ENCODE results near the gene LIME1.

LIME1 gene

DNA sequence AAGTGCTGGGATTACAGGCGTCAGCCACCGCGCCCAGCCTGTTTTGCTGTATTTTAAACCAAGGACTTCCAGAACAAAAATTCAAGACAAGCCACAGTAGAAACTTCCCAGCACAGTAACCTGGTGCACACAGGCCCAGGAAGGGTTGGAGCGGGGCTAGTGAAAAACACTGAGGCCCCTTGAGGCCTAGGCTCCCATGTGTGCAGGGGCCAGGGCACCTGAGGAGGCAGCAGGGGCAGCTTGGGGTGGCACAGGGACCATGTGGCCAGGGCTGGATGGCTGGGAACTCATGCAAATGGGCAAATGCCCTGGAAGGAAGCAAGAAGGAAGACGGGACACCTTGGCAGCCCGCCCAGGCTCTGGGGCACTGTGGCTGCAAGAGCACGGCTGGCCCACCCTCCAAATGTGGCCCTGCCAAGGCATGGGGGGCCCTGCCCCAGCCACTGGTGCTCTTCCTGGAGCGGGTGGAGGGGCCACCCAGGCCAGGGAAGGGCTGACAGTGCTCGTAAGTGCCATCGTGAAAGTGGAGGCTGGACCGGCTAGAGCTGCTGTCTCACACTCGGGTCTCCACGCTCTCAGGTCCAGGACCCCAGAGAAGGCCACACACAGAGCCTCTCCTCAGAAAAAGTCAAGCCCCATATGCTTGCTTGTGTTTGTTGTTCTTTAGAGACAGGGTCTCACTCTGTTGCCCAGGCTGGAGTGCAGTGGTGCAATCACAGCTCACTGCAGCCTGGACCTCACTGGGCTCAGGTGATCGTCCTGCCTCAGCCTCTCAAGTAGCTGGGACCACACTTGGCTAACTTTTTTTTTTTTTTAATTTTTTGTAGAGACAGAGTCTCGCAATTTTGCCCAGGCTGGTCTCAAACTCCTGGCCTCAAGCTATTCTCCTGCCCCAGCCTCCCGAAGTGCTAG, 13.4 kb downstream of the LIME1 start:
- DNase-seq (ENCODE audit: low read depth in 2 of 2), result no peak

DNA sequence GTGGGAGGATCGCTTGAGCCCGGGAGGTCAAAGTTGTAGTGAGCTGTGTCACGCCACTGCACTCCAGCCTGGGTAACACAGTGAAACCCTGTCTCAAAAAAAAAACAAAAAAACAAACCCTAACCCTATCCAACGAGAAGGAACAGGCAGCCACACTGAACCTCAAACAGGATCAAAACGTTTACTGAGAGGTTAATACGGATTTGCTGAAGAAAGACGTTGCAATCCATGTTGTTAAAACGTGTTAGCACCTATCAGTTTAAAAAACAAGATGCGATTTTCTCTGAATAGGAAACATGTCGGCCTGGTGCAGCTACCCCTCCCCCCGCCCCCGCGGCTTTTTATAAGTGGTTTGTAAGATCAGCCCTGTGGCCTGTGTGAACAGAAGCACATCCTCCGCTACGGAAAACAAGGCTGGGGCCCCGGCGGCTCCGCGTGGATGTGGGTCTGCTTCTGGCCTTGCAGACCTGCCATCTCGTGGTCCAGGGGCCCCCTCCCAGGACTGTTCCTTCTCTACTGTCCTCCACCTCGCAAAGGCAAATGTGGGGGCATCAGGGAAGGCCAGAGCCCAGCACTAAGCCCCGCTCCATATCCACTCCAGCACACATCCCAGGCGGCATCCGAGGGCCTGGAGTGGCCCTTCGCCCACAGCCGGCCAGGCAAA, 14.5 kb downstream of the LIME1 start:
- no peak for DNase-seq (ENCODE audit: low read depth in 2 of 2)

GRCh38 chr20:63751471-63752271, 15.2 kb downstream of the LIME1 start:
- no peak for DNase-seq (ENCODE audit: low read depth in 2 of 2)

DNA sequence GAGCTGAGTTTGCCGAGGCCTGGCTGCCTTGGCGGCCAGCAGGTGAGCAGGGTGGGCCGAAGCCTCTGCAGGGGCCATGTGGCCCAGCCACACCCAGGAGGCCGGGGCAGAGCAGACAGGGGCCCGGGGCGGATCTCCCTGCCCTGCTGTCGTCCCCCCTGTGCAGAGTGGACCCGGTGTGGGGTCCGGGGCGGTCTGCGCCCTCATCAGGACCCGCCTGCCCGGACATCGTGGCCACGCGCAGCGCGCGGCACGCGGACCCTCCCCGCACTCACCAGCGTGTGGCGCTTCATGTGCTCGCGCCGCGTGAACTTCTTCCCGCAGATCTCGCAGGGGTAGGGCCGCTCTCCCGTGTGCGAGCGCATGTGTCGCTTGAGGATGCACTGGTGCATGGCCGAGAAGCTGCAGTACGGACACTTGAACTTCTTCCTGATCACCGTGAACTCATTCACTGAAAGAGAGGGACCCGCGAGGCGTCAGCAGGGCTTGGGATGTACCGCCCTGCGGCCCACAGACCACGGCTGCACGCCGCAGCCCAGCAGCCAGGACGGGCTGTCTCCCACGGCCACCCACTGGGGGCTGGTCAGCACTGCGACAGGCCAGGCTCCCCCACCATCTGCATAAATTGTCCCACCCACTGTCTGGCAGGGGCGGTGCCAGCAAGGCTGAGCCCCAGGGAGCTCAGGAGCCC, 16.1 kb downstream of the LIME1 start:
- no peak for DNase-seq (ENCODE audit: low read depth in 2 of 2)

GRCh38 chr20:63753381-63753780, 16.9 kb downstream of the LIME1 start:
- DNase-seq (ENCODE audit: low read depth in 2 of 2), result no peak

GRCh38 chr20:63754008-63754407, 17.5 kb downstream of the LIME1 start:
- no peak for DNase-seq (ENCODE audit: low read depth in 2 of 2)

GRCh38 chr20:63755933-63756647, 19.6 kb downstream of the LIME1 start:
- no peak for DNase-seq (ENCODE audit: low read depth in 2 of 2)

- DNase-seq (ENCODE audit: low read depth in 2 of 2), result no peak
Observed at GRCh38 chr20:63756648-63756991, 20.2 kb downstream of the LIME1 start.

- no peak for DNase-seq (ENCODE audit: low read depth in 2 of 2)
Observed at GRCh38 chr20:63758152-63758551, 21.7 kb downstream of the LIME1 start.

GRCh38 chr20:63759377-63759901, 23.0 kb downstream of the LIME1 start:
- DNase-seq (ENCODE audit: low read depth in 2 of 2), result no peak

GRCh38 chr20:63765082-63765873, 28.8 kb downstream of the LIME1 start:
- DNase-seq (ENCODE audit: low read depth in 2 of 2), result no peak

GRCh38 chr20:63765902-63766301, 29.4 kb downstream of the LIME1 start:
- DNase-seq (ENCODE audit: low read depth in 2 of 2), result no peak

DNA sequence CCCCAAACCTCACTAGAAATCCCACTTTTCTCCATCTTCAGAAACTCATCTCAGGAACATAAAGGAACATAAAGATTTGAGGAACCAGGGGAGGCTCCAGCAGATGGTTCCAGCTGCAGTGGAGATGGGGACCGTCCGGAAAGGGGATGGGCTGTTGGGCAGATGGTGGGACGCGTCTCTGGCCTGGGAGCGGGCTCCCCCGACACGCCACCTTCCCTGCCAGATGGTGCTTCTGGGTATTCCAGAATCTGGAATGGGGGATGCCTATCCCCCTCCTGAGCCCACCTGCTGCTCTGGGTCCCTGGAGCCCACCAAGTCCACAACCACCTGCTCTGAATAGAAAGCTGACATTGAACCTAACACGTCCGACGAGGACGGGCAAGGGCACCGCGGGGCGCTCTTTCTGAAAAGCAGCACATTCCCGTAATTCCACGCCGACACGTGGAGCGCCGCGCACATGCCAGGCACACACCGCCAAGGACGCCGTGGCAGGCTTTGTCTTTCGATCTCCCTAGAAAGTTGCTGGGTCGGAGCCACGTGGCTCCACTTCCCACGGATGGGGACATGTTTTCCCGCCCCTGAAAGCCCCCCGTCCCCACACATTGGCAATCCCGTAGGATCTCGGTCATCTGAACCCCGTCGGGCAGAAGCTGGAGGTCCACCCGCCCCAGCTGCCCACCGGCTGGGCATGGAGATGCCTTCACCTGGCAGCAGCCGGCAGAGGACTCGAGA, 30.4 kb downstream of the LIME1 start:
- DNase-seq (ENCODE audit: low read depth in 2 of 2), result no peak

- no peak for DNase-seq (ENCODE audit: low read depth in 2 of 2)
Observed at GRCh38 chr20:63767456-63767855, 31.0 kb downstream of the LIME1 start.

DNA sequence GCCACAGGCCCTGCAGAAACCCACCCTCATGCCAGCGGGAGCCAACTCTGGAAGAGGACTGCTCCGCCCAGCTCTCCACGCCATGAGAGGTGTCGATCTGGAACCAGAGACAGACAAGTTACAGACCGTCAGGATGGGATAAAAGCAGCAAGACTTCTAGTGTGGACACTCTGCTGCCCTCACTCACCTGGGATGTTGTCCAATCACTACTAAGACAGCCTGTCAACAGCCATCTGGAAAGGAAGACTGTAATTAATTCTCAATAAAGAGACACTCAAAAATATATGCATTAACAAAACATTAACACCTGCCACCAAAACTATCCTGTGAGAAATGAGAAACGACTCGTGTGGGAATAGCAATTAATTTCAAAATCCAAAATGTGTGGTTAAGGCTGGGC, 31.4 kb downstream of the LIME1 start:
- DNase-seq (ENCODE audit: low read depth in 2 of 2), result no peak

- no peak for DNase-seq (ENCODE audit: low read depth in 2 of 2)
Observed at GRCh38 chr20:63768591-63769515, 32.4 kb downstream of the LIME1 start.

- DNase-seq (ENCODE audit: low read depth in 2 of 2), result no peak
Observed at GRCh38 chr20:63769891-63770474, 33.5 kb downstream of the LIME1 start.

All from fibroblast of skin of left quadriceps (primary cell).